ENCODE data around the gene DLG2.

DNA sequence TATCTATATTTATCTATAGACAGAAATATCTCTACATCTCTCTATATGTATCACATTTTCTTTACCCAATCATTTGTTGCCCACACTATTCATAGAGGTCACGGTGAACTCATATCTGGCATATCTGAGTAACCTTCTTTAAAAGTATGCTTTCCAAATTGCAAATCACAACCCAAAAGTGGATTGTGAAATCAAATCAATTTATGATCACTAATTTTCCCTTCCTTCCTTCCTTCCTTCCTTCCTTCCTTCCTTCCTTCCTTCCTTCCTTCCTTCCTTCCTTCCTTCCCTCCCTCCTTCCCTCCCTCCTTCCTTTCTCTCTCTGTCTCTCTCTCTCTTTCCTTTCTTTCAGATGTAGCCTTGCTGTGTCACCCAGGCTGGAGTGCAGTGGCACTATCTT lies 1893.0 kb downstream of the DLG2 start:
- TF ChIP-seq, protein P1, sequence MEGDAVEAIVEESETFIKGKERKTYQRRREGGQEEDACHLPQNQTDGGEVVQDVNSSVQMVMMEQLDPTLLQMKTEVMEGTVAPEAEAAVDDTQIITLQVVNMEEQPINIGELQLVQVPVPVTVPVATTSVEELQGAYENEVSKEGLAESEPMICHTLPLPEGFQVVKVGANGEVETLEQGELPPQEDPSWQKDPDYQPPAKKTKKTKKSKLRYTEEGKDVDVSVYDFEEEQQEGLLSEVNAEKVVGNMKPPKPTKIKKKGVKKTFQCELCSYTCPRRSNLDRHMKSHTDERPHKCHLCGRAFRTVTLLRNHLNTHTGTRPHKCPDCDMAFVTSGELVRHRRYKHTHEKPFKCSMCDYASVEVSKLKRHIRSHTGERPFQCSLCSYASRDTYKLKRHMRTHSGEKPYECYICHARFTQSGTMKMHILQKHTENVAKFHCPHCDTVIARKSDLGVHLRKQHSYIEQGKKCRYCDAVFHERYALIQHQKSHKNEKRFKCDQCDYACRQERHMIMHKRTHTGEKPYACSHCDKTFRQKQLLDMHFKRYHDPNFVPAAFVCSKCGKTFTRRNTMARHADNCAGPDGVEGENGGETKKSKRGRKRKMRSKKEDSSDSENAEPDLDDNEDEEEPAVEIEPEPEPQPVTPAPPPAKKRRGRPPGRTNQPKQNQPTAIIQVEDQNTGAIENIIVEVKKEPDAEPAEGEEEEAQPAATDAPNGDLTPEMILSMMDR (conservative IDR thresholded peaks at IDR 0.05; ENCODE audit: low read depth, low read length): no peak
- TF ChIP-seq RCOR1 (IDR thresholded peaks at IDR 0.05; ENCODE audit: insufficient replicate concordance, low read length) (no peak), MAFK (IDR thresholded peaks at IDR 0.05; ENCODE audit: low read depth, low read length) (no peak), POLR2A (IDR thresholded peaks at IDR 0.05; ENCODE audit: low read depth, low read length) (no peak), MAZ (IDR thresholded peaks at IDR 0.05; ENCODE audit: borderline replicate concordance, low read depth, low read length) (no peak), BHLHE40 (IDR thresholded peaks at IDR 0.05; ENCODE audit: low read depth, low read length) (no peak), CEBPB (IDR thresholded peaks at IDR 0.05; ENCODE audit: low read depth, low read length) (no peak), SMC3 (IDR thresholded peaks at IDR 0.05; ENCODE audit: low read depth, low read length) (no peak), MXI1 (IDR thresholded peaks at IDR 0.05; ENCODE audit: borderline replicate concordance, low read depth, low read length) (no peak), RAD21 (IDR thresholded peaks at IDR 0.05; ENCODE audit: low read length) (no peak), NFE2L2 (IDR thresholded peaks at IDR 0.05; ENCODE audit: low read depth, low read length) (no peak), RFX5 (IDR thresholded peaks at IDR 0.05; ENCODE audit: low read depth, low read length) (no peak)
- TF ChIP-seq, protein P2, sequence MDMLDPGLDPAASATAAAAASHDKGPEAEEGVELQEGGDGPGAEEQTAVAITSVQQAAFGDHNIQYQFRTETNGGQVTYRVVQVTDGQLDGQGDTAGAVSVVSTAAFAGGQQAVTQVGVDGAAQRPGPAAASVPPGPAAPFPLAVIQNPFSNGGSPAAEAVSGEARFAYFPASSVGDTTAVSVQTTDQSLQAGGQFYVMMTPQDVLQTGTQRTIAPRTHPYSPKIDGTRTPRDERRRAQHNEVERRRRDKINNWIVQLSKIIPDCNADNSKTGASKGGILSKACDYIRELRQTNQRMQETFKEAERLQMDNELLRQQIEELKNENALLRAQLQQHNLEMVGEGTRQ (IDR thresholded peaks at IDR 0.05; ENCODE audit: low read depth, low read length): no peak
- TF ChIP-seq, protein P3, sequence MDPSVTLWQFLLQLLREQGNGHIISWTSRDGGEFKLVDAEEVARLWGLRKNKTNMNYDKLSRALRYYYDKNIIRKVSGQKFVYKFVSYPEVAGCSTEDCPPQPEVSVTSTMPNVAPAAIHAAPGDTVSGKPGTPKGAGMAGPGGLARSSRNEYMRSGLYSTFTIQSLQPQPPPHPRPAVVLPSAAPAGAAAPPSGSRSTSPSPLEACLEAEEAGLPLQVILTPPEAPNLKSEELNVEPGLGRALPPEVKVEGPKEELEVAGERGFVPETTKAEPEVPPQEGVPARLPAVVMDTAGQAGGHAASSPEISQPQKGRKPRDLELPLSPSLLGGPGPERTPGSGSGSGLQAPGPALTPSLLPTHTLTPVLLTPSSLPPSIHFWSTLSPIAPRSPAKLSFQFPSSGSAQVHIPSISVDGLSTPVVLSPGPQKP (IDR thresholded peaks at IDR 0.05; ENCODE audit: borderline replicate concordance, low read depth, low read length): no peak

All from IMR-90 (cell line).